Trophoblast cell (in vitro differentiated cells and primary cell): Measurements from ENCODE around the gene JAKMIP1.
A peak's percentile ranks its signal among the peaks of the same experiment; 100 is the strongest.

ENCODE experiments used
- DNase-seq, 2 donors: peaks; one replicate each; pipeline ENCODE4 v3.0.0-alpha.2; 2016
- H2AFZ ChIP-seq: 2 replicates; pipeline ENCODE4 v1.6.1; 2013; ENCODE audit warnings: low read length, moderate library complexity, mild to moderate bottlenecking; ENCODE audit not compliant: insufficient read depth, poor library complexity
- H2AK5ac ChIP-seq: 2 replicates; pipeline ENCODE4 v1.6.1; 2013; ENCODE audit warnings: mild to moderate bottlenecking, low read length
- H2BK120ac ChIP-seq: 2 replicates; pipeline ENCODE4 v1.6.1; 2013; ENCODE audit warnings: low read length, mild to moderate bottlenecking, moderate library complexity; ENCODE audit not compliant: insufficient read depth, poor library complexity
- H2BK12ac ChIP-seq: 2 replicates; pipeline ENCODE4 v1.6.1; 2013; ENCODE audit warnings: mild to moderate bottlenecking, low read length, moderate library complexity
- H2BK5ac ChIP-seq: 2 replicates; pipeline ENCODE4 v1.6.1; 2013; ENCODE audit warnings: low read length, low read depth, moderate library complexity, mild to moderate bottlenecking; ENCODE audit not compliant: poor library complexity
- H3K14ac ChIP-seq: 2 replicates; pipeline ENCODE4 v1.6.1; 2013; ENCODE audit warnings: mild to moderate bottlenecking, low read length
- H3K18ac ChIP-seq: 2 replicates; pipeline ENCODE4 v1.6.1; 2013; ENCODE audit warnings: mild to moderate bottlenecking, low read length
- H3K23ac ChIP-seq: 2 replicates; pipeline ENCODE4 v1.6.1; 2013; ENCODE audit warnings: low read length
- H3K27ac ChIP-seq: 2 replicates; pipeline ENCODE4 v1.5.1; 2013; ENCODE audit warnings: low read depth, mild to moderate bottlenecking, inconsistent platforms, low read length, moderate library complexity
- H3K27me3 ChIP-seq: 2 replicates; pipeline ENCODE4 v1.6.1; 2013; ENCODE audit warnings: inconsistent platforms, mild to moderate bottlenecking, low read length, moderate library complexity; ENCODE audit not compliant: insufficient read depth
- H3K36me3 ChIP-seq, 2 experiments: 1 replicate in 1 of 2; 2 replicates in 1 of 2; pipeline ENCODE4 v1.6.1; 2013; ENCODE audit warnings: low read length in 2 of 2, mild to moderate bottlenecking in 2 of 2, moderate library complexity in 1 of 2; ENCODE audit not compliant: insufficient read depth in 2 of 2, control insufficient read depth in 1 of 2
- H3K4ac ChIP-seq: 2 replicates; pipeline ENCODE4 v1.6.1; 2013; ENCODE audit warnings: low read depth, mild to moderate bottlenecking, low read length, moderate library complexity
- H3K4me1 ChIP-seq, 2 experiments: 1 replicate in 1 of 2; 2 replicates in 1 of 2; pipeline ENCODE4 v1.6.1; 2013; ENCODE audit warnings: low read length in 2 of 2, mild to moderate bottlenecking in 2 of 2, moderate library complexity in 1 of 2; ENCODE audit not compliant: insufficient read depth in 2 of 2, control insufficient read depth in 1 of 2
- H3K4me2 ChIP-seq: 2 replicates; pipeline ENCODE4 v1.6.1; 2013; ENCODE audit warnings: inconsistent platforms, mild to moderate bottlenecking, low read length, moderate library complexity
- H3K4me3 ChIP-seq: 2 replicates; pipeline ENCODE4 v1.5.1; 2013; ENCODE audit warnings: mild to moderate bottlenecking, low read depth, low read length, inconsistent platforms
- H3K79me1 ChIP-seq: one replicate; pipeline ENCODE4 v1.6.1; 2013; ENCODE audit warnings: low read length
- H3K79me2 ChIP-seq: 2 replicates; pipeline ENCODE4 v1.6.1; 2013; ENCODE audit warnings: low read length, mild to moderate bottlenecking; ENCODE audit not compliant: control insufficient read depth, insufficient read depth, poor library complexity
- H3K9ac ChIP-seq: 2 replicates; pipeline ENCODE4 v1.6.1; 2013; ENCODE audit warnings: mild to moderate bottlenecking, low read length
- H3K9me3 ChIP-seq: 2 replicates; pipeline ENCODE4 v1.6.1; 2013; ENCODE audit warnings: low read depth, mild to moderate bottlenecking, control low read depth, inconsistent platforms, low read length; ENCODE audit not compliant: insufficient read depth
- H4K12ac ChIP-seq: 2 replicates; pipeline ENCODE4 v1.6.1; 2013; ENCODE audit warnings: low read depth, mild to moderate bottlenecking, low read length, moderate library complexity
- H4K8ac ChIP-seq: 2 replicates; pipeline ENCODE4 v1.6.1; 2013; ENCODE audit warnings: low read depth, mild to moderate bottlenecking, low read length, moderate library complexity
- H4K91ac ChIP-seq: one replicate; pipeline ENCODE4 v1.6.1; 2013; ENCODE audit warnings: low read depth, mild to moderate bottlenecking, low read length, moderate library complexity
- WGBS: extraction: QIAGEN DNeasy Blood & Tissue Kit; methylation state at CpG from one replicate; pipeline ENCODE4 v1.1.7; 2013; ENCODE audit warnings: missing lambda C conversion rate; ENCODE audit not compliant: insufficient read length, insufficient coverage; ENCODE audit errors: extremely low coverage; 5-methylcytosine and 5-hydroxymethylcytosine counted together

JAKMIP1 gene

GRCh38 chr4:6221851-6222760 lies 21.8 kb upstream of the JAKMIP1 start:
- no peak overlapping the region for H2BK120ac ChIP-seq
- H2AK5ac ChIP-seq: no peak overlapping the region
- peak overlapping the region; percentile 58 for H3K4me2 ChIP-seq
- peaks cover 7% of the 10 kb centered on the region for H3K9me3 ChIP-seq
- no peak overlapping the region for H3K18ac ChIP-seq
- H3K4me3 ChIP-seq: no peak overlapping the region
- H4K91ac ChIP-seq: no peak overlapping the region
- H2BK12ac ChIP-seq: no peak overlapping the region
- no peak overlapping the region for H2AFZ ChIP-seq
- no peak overlapping the region for H3K9ac ChIP-seq
- H3K23ac ChIP-seq: no peak overlapping the region
- no peaks in the 10 kb centered on the region for H3K36me3 ChIP-seq
- H3K79me2 ChIP-seq: no peaks in the 10 kb centered on the region
- H2BK5ac ChIP-seq: no peak overlapping the region
- no peak overlapping the region for H4K12ac ChIP-seq
- no CpG with 5 or more reads among the region's 84 CpGs for WGBS
- peak; percentile 51 to 72 for DNase-seq
- H3K4me1 ChIP-seq: peaks cover 3 to 4% of the 10 kb centered on the region in 2 experiments
- no peak overlapping the region for H3K14ac ChIP-seq
- no peaks in the 10 kb centered on the region for H3K79me1 ChIP-seq
- H3K27ac ChIP-seq: no peak overlapping the region
- no peak overlapping the region for H3K4ac ChIP-seq
- no peak overlapping the region for H4K8ac ChIP-seq
- H3K27me3 ChIP-seq: peaks cover 6% of the 10 kb centered on the region

GRCh38 chr4:6221301-6221850 lies 21.0 kb upstream of the JAKMIP1 start:
- Histone ChIP-seq H3K4ac (no peak overlapping the region), H3K36me3 (no peaks in the 10 kb centered on the region), H3K27ac (no peak overlapping the region), H2AFZ (no peak overlapping the region), H3K27me3 (peaks cover 6% of the 10 kb centered on the region), H2AK5ac (no peak overlapping the region), H4K91ac (no peak overlapping the region), H3K4me3 (no peak overlapping the region), H4K12ac (no peak overlapping the region), H3K14ac (no peak overlapping the region), H2BK12ac (no peak overlapping the region), H2BK5ac (no peak overlapping the region), H3K79me1 (no peaks in the 10 kb centered on the region), H3K4me2 (peak overlapping the region; percentile 49), H3K9ac (no peak overlapping the region), H3K4me1 (peaks cover 3 to 4% of the 10 kb centered on the region in 2 experiments), H2BK120ac (no peak overlapping the region), H3K79me2 (no peaks in the 10 kb centered on the region), H3K23ac (no peak overlapping the region), H3K9me3 (peaks cover 7% of the 10 kb centered on the region), H3K18ac (no peak overlapping the region), H4K8ac (no peak overlapping the region)
- no peak for DNase-seq
- WGBS: no CpG with 5 or more reads among the region's 16 CpGs

GRCh38 chr4:6217716-6218381 lies 17.5 kb upstream of the JAKMIP1 start:
- Histone ChIP-seq H3K14ac (no peak overlapping the region), H3K79me1 (no peaks in the 10 kb centered on the region), H4K91ac (no peak overlapping the region), H3K4ac (no peak overlapping the region), H3K4me2 (no peak overlapping the region), H2BK5ac (no peak overlapping the region), H3K18ac (no peak overlapping the region), H3K4me3 (no peak overlapping the region), H3K27me3 (peaks cover 5% of the 10 kb centered on the region), H3K36me3 (no peaks in the 10 kb centered on the region), H3K27ac (no peak overlapping the region), H4K12ac (no peak overlapping the region), H3K79me2 (no peaks in the 10 kb centered on the region), H2AK5ac (no peak overlapping the region), H3K9me3 (peaks cover 7% of the 10 kb centered on the region), H3K9ac (no peak overlapping the region), H2BK12ac (no peak overlapping the region), H3K23ac (no peak overlapping the region), H4K8ac (no peak overlapping the region), H2AFZ (no peak overlapping the region), H2BK120ac (no peak overlapping the region), H3K4me1 (peaks cover 3 to 4% of the 10 kb centered on the region in 2 experiments)
- no peak for DNase-seq
- no CpG with 5 or more reads among the region's 1 CpG for WGBS

- H3K27me3 ChIP-seq: no peaks in the 10 kb centered on the region
- no peak overlapping the region for H3K4me3 ChIP-seq
- no peak overlapping the region for H3K4ac ChIP-seq
- no peak overlapping the region for H3K9ac ChIP-seq
- H4K91ac ChIP-seq: no peak overlapping the region
- no peak overlapping the region for H2BK5ac ChIP-seq
- WGBS: no CpG with 5 or more reads among the region's 3 CpGs
- H3K23ac ChIP-seq: no peak overlapping the region
- H3K14ac ChIP-seq: no peak overlapping the region
- no peak overlapping the region for H3K27ac ChIP-seq
- DNase-seq: no peak
- no peaks in the 10 kb centered on the region for H3K79me2 ChIP-seq
- no peaks in the 10 kb centered on the region for H3K4me1 ChIP-seq
- no peaks in the 10 kb centered on the region for H3K36me3 ChIP-seq
- no peak overlapping the region for H4K8ac ChIP-seq
- H2BK12ac ChIP-seq: no peak overlapping the region
- no peak overlapping the region for H3K18ac ChIP-seq
- no peaks in the 10 kb centered on the region for H3K9me3 ChIP-seq
- no peaks in the 10 kb centered on the region for H3K79me1 ChIP-seq
- no peak overlapping the region for H2BK120ac ChIP-seq
- H3K4me2 ChIP-seq: no peak overlapping the region
- H4K12ac ChIP-seq: no peak overlapping the region
- H2AK5ac ChIP-seq: no peak overlapping the region
- no peak overlapping the region for H2AFZ ChIP-seq
Measured at GRCh38 chr4:6216588-6216987, 16.2 kb upstream of the JAKMIP1 start.
